HepG2 (cell line): Measurements from ENCODE around the gene FAM174B. TPM values are rescaled to one million over a fixed set of nuclear protein-coding genes. Genes with fewer than 3 reads are reported as not detected.

Experiments used
- ATAC-seq: fragments of 200-7000 bp; cut with Tn5 transposase; 3 replicates; pipeline ENCODE4 v1.9.1; 2020; ENCODE audit warnings: mild to moderate bottlenecking, moderate library complexity
- BruUV-seq: library from RNA; stranded (reverse); fragments of 400-500 nt; replicated peaks from 2 replicates; lab custom pipeline; 2021; lab: Mats Ljungman, UMichigan
- CTCF ChIA-PET: fragments of 300-600 bp; formaldehyde crosslinking; extraction: SDS; loops from one replicate; lab custom pipeline; 2021; ENCODE audit warnings: low total read pairs, inconsistent platforms, low intra/inter-chr PET ratio; lab: Yijun Ruan, JAX
- POLR2A ChIA-PET: fragments of 350-600 bp; sonication (Branson Sonifier 250); formaldehyde crosslinking; loops from one replicate; lab custom pipeline; 2020; ENCODE audit warnings: antibody characterized with exemption, inconsistent platforms; lab: Yijun Ruan, JAX
- DNase-seq: peaks from one replicate; pipeline ENCODE4 v3.0.0-alpha.2; 2015; ENCODE audit warnings: low spot score
- FAIRE-seq: peaks from 3 replicates; lab custom pipeline; 2011; peaks lifted over from hg19 to GRCh38; lab: Jason Lieb, UNC
- H2AFZ ChIP-seq: one replicate; pipeline ENCODE4 v1.6.1; 2011; ENCODE audit warnings: low read length, inconsistent platforms
- H3K27ac ChIP-seq: fragments of 300-600 bp; 3 replicates; pipeline ENCODE4 v1.8.0; 2011; ENCODE audit warnings: mixed run types, mild to moderate bottlenecking, mixed read lengths, low read length, inconsistent platforms; ENCODE audit not compliant: insufficient read depth; ENCODE audit errors: extremely low read length
- H3K27me3 ChIP-seq, 2 experiments: fragments of 200-600 bp in 1 of 2; 2 replicates in 1 of 2; 3 replicates in 1 of 2; pipeline versions ENCODE4 v1.6.0 to v1.8.0; 2011; ENCODE audit warnings: low read length in 2 of 2, mild to moderate bottlenecking in 2 of 2, moderate library complexity in 2 of 2, inconsistent platforms in 1 of 2; ENCODE audit not compliant: insufficient read depth in 2 of 2, control insufficient read depth in 1 of 2
- H3K36me3 ChIP-seq, 2 experiments: fragments of 200-600 bp in 1 of 2; replicated peaks in 1 of 2; 2 replicates in 1 of 2; 3 replicates in 1 of 2; pipeline versions ENCODE4 v1.5.1 to v1.8.0; 2011; ENCODE audit warnings: low read length in 2 of 2, inconsistent platforms in 1 of 2; ENCODE audit not compliant: insufficient read depth in 2 of 2, control insufficient read depth in 1 of 2
- H3K4me1 ChIP-seq: 2 replicates; pipeline ENCODE4 v1.5.1; 2012; ENCODE audit warnings: low read length, inconsistent platforms; ENCODE audit not compliant: insufficient read depth
- H3K4me2 ChIP-seq: 2 replicates; pipeline ENCODE4 v1.6.0; 2011; ENCODE audit warnings: low read depth, low read length, inconsistent platforms
- H3K4me3 ChIP-seq, 3 experiments: fragments of 200-600 bp in 1 of 3; sonication (generic), shearing (Covaris generic) in 1 of 3; replicated peaks in 1 of 3; 2 replicates each; pipeline ENCODE4 v1.5.1; 2011 to 2016; ENCODE audit warnings: low read length in 3 of 3, inconsistent platforms in 2 of 3, low read depth in 2 of 3, mild to moderate bottlenecking in 2 of 3, control low read depth in 1 of 3, mixed read lengths in 1 of 3; ENCODE audit not compliant: insufficient read depth in 1 of 3
- H3K79me2 ChIP-seq: one replicate; pipeline ENCODE4 v1.6.1; 2011; ENCODE audit warnings: low read length, inconsistent platforms; ENCODE audit not compliant: insufficient read depth
- H3K9ac ChIP-seq: 2 replicates; pipeline ENCODE4 v1.6.0; 2011; ENCODE audit warnings: mild to moderate bottlenecking, low read depth, low read length, inconsistent platforms; ENCODE audit not compliant: insufficient read depth
- H3K9me3 ChIP-seq: 2 replicates; pipeline ENCODE4 v1.5.1; 2012; ENCODE audit warnings: mild to moderate bottlenecking, low read length
- H4K20me1 ChIP-seq: 2 replicates; pipeline ENCODE4 v1.6.0; 2011; ENCODE audit warnings: inconsistent platforms, mild to moderate bottlenecking, low read length, moderate library complexity; ENCODE audit not compliant: insufficient read depth
- FOXM1 ChIP-seq: sonication (generic); formaldehyde crosslinking; IDR thresholded peaks from 2 replicates; pipeline ENCODE4 v1.5.0; 2020; ENCODE audit warnings: missing genetic modification reagents
- HOXA5 ChIP-seq: sonication (generic); formaldehyde crosslinking; IDR thresholded peaks from 2 replicates; pipeline ENCODE4 v1.4.0; 2020; ENCODE audit warnings: missing genetic modification reagents
- MED8 ChIP-seq: sonication (generic); formaldehyde crosslinking; IDR thresholded peaks from 2 replicates; pipeline ENCODE4 v1.8.1; 2023; ENCODE audit warnings: mild to moderate bottlenecking, missing genetic modification reagents; ENCODE audit not compliant: insufficient replicate concordance
- MLLT10 ChIP-seq: sonication (generic); formaldehyde crosslinking; IDR thresholded peaks from 2 replicates; pipeline ENCODE4 v1.4.0; 2020; ENCODE audit warnings: missing genetic modification reagents
- RFX1 ChIP-seq: fragments of 450-650 bp; IDR thresholded peaks from 2 replicates; pipeline ENCODE4 v1.6.1; 2017
- SIN3B ChIP-seq: fragments of 150-350 bp; IDR thresholded peaks from 2 replicates; pipeline ENCODE4 v1.6.1; 2014; ENCODE audit warnings: low read length
- SKI ChIP-seq: fragments of 450-650 bp; IDR thresholded peaks from one replicate; pipeline ENCODE4 v1.6.1; 2018; ENCODE audit warnings: mild to moderate bottlenecking; ENCODE audit not compliant: partially characterized antibody
- SOX5 ChIP-seq: IDR thresholded peaks from 2 replicates; pipeline ENCODE4 v1.6.1; 2016; ENCODE audit warnings: borderline replicate concordance
- ZNF225 ChIP-seq: sonication (generic); formaldehyde crosslinking; IDR thresholded peaks from 2 replicates; pipeline ENCODE4 v1.4.0; 2020; ENCODE audit warnings: mild to moderate bottlenecking, missing genetic modification reagents
- WGBS: methylation state at CpG from one replicate; pipeline ENCODE4 v1.1.6; 2017; ENCODE audit warnings: low lambda C conversion rate; 5-methylcytosine and 5-hydroxymethylcytosine counted together
- in situ Hi-C: cut with HindIII; loops from 2 replicates; pipeline ENCODE4 v1.10.0; 2017; ENCODE audit warnings: low pct_unique_long_range_greater_than_20kb; ENCODE audit not compliant: extremely low pct_ligation_motif_present
- intact Hi-C: fragments of 100-400 bp; cut with micrococcal nuclease; formaldehyde crosslinking; loops from one replicate; pipeline ENCODE4 v1.10.0; 2022; ENCODE audit not compliant: unreplicated experiment
- polyA plus RNA-seq, 8 experiments: library from polyadenylated mRNA; depleted of rRNA in 3 of 8; stranded (reverse) in 7 of 8; unstranded in 1 of 8; fragments of >200 nt; fragmentation: Illumina TruSeq in 4 of 8; extraction: Trizol in 4 of 8; gene quantifications; 2 replicates each; pipeline versions ENCODE4 v1.2.1 to v1.2.3, GENCODE V29; 2011 to 2016; ENCODE audit warnings: low read depth in 4 of 8, missing spikeins in 1 of 8, mixed read lengths in 1 of 8; ENCODE audit not compliant: insufficient read depth in 1 of 8
- total RNA-seq, 5 experiments: library from RNA; depleted of rRNA; stranded (reverse); fragments of >200 nt; fragmentation: Illumina TruSeq; extraction: Trizol; gene quantifications; 2 replicates each; pipeline ENCODE4 v1.2.3, GENCODE V29; 2016; ENCODE audit warnings: low read depth in 1 of 5
- TF ChIP-seq, protein P1 (sequence below): sonication (generic); formaldehyde crosslinking; IDR thresholded peaks from 2 replicates; pipeline ENCODE4 v1.5.0; 2020; ENCODE audit warnings: mild to moderate bottlenecking, low read depth, missing genetic modification reagents, borderline replicate concordance
- TF ChIP-seq, protein P2 (sequence below): sonication (generic); formaldehyde crosslinking; IDR thresholded peaks from 2 replicates; pipeline ENCODE4 v1.4.0; 2020; ENCODE audit warnings: missing genetic modification reagents
- TF ChIP-seq, protein P3 (sequence below): sonication (generic); formaldehyde crosslinking; IDR thresholded peaks from 2 replicates; pipeline ENCODE4 v1.4.0; 2020; ENCODE audit warnings: missing genetic modification reagents, mild to moderate bottlenecking, borderline replicate concordance

FAM174B gene
- total and polyA plus RNA-seq, 2 of the 13 experiments (the other 11 are each of a cell fraction or from before 2014, with no cell fraction given) = 0.90 to 2.1 TPM

DNA sequence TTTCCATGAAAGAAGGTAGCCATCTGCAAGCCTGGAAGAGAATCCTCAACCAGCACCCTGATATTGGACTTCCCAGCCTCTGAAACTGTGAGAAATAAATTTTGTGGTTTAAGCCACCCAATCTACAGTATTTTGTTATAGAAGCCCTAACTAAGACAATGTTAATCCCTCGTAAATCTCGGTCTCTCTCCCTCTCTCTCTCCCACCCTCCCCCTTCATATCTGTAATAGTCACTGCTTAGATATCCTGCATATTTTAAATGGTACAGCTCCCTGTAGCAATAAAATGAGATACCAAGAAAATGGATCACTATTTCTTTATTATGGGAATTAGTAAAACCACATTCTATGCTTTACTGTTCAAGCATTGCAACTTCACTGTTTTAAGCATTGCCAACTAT lies 21.0 kb upstream of the FAM174B start:
- H3K4me3 ChIP-seq = no peak overlapping the region
- no peaks in the 10 kb centered on the region for H3K4me1 ChIP-seq
- no peak overlapping the region for H2AFZ ChIP-seq
- peaks cover 0 to 18% of the 10 kb centered on the region in 2 experiments; a peak in 2 of 5 replicates for H3K27me3 ChIP-seq
- ATAC-seq (no peak), DNase-seq (no peak)
- H4K20me1 ChIP-seq = no peaks in the 10 kb centered on the region
- TF ChIP-seq MED8 (CRISPR knock-in tag) (no peak), SKI (no peak), RFX1 (no peak), FOXM1 (CRISPR knock-in tag) (no peak)
- TF ChIP-seq, all 625 proteins: peak for 0
- no peaks in the 10 kb centered on the region for H3K36me3 ChIP-seq
- POLR2A ChIA-PET = no interaction called here
- BruUV-seq = no TSS peak
- in situ Hi-C loops (loop anchor here (25.0 kb wide), 1 partner anchor 589 kb away; no protein-coding TSS in a partner anchor), intact Hi-C loops (no loop called here)
- FAIRE-seq = no peak
- H3K9me3 ChIP-seq = no peaks in the 10 kb centered on the region
- WGBS = 90% methylated on average over 2 of the region's 2 CpGs
- CTCF ChIA-PET = no interaction called here
- H3K79me2 ChIP-seq = no peaks in the 10 kb centered on the region
- no peak overlapping the region for H3K27ac ChIP-seq
- no peak overlapping the region for H3K4me2 ChIP-seq
- H3K9ac ChIP-seq = no peak overlapping the region

DNA sequence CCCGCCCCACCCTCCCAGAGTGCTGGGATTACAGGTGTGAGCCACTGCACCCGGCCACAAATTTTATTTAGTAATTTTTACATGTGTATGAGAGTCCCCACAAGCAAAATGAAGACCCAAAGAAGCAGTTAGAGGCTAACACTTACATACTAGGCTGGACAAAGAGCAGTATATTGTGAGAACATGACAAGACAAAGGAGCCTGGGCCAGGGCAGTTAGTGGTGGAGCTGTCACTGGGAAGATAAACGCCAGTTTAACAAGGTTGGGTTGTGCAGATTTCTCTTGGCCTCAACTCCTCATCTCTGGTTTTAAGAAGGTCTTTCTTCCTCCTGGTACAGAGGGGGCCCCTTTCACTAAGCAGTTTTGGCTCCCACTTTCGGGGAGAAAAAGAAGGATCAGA lies 19.9 kb upstream of the FAM174B start:
- no peak for ATAC-seq
- Histone ChIP-seq H3K36me3 (no peaks in the 10 kb centered on the region), H3K9ac (no peak overlapping the region), H3K4me2 (no peak overlapping the region), H3K27ac (no peak overlapping the region), H2AFZ (no peak overlapping the region), H3K27me3 (peaks cover 0 to 27% of the 10 kb centered on the region in 2 experiments; a peak in 3 of 5 replicates), H3K4me1 (no peaks in the 10 kb centered on the region), H4K20me1 (no peaks in the 10 kb centered on the region), H3K9me3 (no peaks in the 10 kb centered on the region), H3K79me2 (no peaks in the 10 kb centered on the region), H3K4me3 (no peak overlapping the region)
- FAIRE-seq = no peak
- DNase-seq = no peak
- CTCF ChIA-PET = no interaction called here
- no TSS peak for BruUV-seq
- intact Hi-C loops (no loop called here), in situ Hi-C loops (loop anchor here (25.0 kb wide), 1 partner anchor 588 kb away; no protein-coding TSS in a partner anchor)
- WGBS = 6% methylated on average over 4 of the region's 4 CpGs
- POLR2A ChIA-PET = no interaction called here
- TF ChIP-seq, protein P1, sequence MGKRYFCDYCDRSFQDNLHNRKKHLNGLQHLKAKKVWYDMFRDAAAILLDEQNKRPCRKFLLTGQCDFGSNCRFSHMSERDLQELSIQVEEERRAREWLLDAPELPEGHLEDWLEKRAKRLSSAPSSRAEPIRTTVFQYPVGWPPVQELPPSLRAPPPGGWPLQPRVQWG = no peak
- TF ChIP-seq SIN3B (no peak), HOXA5 (CRISPR knock-in tag) (no peak), MLLT10 (CRISPR knock-in tag) (no peak), SOX5 (CRISPR knock-in tag) (no peak), ZNF225 (no peak)
- TF ChIP-seq, protein P2, sequence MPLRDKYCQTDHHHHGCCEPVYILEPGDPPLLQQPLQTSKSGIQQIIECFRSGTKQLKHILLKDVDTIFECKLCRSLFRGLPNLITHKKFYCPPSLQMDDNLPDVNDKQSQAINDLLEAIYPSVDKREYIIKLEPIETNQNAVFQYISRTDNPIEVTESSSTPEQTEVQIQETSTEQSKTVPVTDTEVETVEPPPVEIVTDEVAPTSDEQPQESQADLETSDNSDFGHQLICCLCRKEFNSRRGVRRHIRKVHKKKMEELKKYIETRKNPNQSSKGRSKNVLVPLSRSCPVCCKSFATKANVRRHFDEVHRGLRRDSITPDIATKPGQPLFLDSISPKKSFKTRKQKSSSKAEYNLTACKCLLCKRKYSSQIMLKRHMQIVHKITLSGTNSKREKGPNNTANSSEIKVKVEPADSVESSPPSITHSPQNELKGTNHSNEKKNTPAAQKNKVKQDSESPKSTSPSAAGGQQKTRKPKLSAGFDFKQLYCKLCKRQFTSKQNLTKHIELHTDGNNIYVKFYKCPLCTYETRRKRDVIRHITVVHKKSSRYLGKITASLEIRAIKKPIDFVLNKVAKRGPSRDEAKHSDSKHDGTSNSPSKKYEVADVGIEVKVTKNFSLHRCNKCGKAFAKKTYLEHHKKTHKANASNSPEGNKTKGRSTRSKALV (CRISPR knock-in tag) = no peak
- TF ChIP-seq, protein P3, sequence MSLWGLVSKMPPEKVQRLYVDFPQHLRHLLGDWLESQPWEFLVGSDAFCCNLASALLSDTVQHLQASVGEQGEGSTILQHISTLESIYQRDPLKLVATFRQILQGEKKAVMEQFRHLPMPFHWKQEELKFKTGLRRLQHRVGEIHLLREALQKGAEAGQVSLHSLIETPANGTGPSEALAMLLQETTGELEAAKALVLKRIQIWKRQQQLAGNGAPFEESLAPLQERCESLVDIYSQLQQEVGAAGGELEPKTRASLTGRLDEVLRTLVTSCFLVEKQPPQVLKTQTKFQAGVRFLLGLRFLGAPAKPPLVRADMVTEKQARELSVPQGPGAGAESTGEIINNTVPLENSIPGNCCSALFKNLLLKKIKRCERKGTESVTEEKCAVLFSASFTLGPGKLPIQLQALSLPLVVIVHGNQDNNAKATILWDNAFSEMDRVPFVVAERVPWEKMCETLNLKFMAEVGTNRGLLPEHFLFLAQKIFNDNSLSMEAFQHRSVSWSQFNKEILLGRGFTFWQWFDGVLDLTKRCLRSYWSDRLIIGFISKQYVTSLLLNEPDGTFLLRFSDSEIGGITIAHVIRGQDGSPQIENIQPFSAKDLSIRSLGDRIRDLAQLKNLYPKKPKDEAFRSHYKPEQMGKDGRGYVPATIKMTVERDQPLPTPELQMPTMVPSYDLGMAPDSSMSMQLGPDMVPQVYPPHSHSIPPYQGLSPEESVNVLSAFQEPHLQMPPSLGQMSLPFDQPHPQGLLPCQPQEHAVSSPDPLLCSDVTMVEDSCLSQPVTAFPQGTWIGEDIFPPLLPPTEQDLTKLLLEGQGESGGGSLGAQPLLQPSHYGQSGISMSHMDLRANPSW (CRISPR knock-in tag) = no peak
